OCI-LY7 (cell line): ENCODE results near the gene NRG4. TPM values are rescaled to one million over a fixed set of nuclear protein-coding genes. Genes with fewer than 3 reads are reported as not detected.

Source experiments
- BruUV-seq: library from RNA; stranded (reverse); fragments of 400-500 nt; replicated peaks from 2 replicates; lab custom pipeline; 2021; lab: Mats Ljungman, UMichigan
- CTCF ChIA-PET: fragments of 300-600 bp; sonication (Branson Sonifier 250); formaldehyde crosslinking; loops from one replicate; lab custom pipeline; 2022; ENCODE audit warnings: antibody characterized with exemption; ENCODE audit not compliant: unreplicated experiment; lab: Charles Lee
- POLR2A ChIA-PET: fragments of 300-600 bp; sonication (Branson Sonifier 250); formaldehyde crosslinking; loops from one replicate; lab custom pipeline; 2022; ENCODE audit warnings: antibody characterized with exemption; lab: Charles Lee
- DNase-seq: peaks from one replicate; pipeline ENCODE4 v3.0.0-alpha.2; 2015; ENCODE audit warnings: low spot score
- H2AFZ ChIP-seq: fragments of 200-600 bp; sonication (generic), shearing (Covaris generic); 2 replicates; pipeline ENCODE4 v1.6.1; 2014; ENCODE audit warnings: mild to moderate bottlenecking, antibody characterized with exemption, low read length, moderate library complexity
- H3K27ac ChIP-seq: fragments of 200-600 bp; sonication (generic); 2 replicates; pipeline ENCODE4 v1.5.1; 2014; ENCODE audit warnings: mixed run types, low read depth, mild to moderate bottlenecking, moderate library complexity, low read length, inconsistent platforms; ENCODE audit not compliant: poor library complexity, severe bottlenecking
- H3K36me3 ChIP-seq: fragments of 200-600 bp; sonication (generic); 2 replicates; pipeline ENCODE4 v1.6.1; 2014; ENCODE audit warnings: mild to moderate bottlenecking, antibody characterized with exemption, low read length, moderate library complexity, mixed read lengths; ENCODE audit not compliant: insufficient read depth
- H3K4me1 ChIP-seq: fragments of 200-600 bp; sonication (generic); 2 replicates; pipeline ENCODE4 v1.5.1; 2014; ENCODE audit warnings: mild to moderate bottlenecking, low read length; ENCODE audit not compliant: insufficient read depth, poor library complexity, severe bottlenecking
- H3K4me2 ChIP-seq: fragments of 200-600 bp; sonication (generic); 2 replicates; pipeline ENCODE4 v1.6.1; 2014; ENCODE audit warnings: mild to moderate bottlenecking, low read length
- H3K4me3 ChIP-seq: fragments of 200-600 bp; sonication (generic); 2 replicates; pipeline ENCODE4 v1.5.1; 2014; ENCODE audit warnings: mild to moderate bottlenecking, low read depth, low read length; ENCODE audit not compliant: poor library complexity, severe bottlenecking
- H3K79me2 ChIP-seq: fragments of 200-600 bp; sonication (generic); 2 replicates; pipeline ENCODE4 v1.6.1; 2016; ENCODE audit warnings: low read depth, mild to moderate bottlenecking, low read length, moderate library complexity, mixed read lengths; ENCODE audit not compliant: insufficient read depth
- H3K9me2 ChIP-seq: fragments of 200-600 bp; sonication (generic); 2 replicates; pipeline ENCODE4 v1.6.1; 2016; ENCODE audit warnings: mild to moderate bottlenecking, low read length, mixed read lengths; ENCODE audit not compliant: insufficient read depth
- H3K9me3 ChIP-seq: fragments of 200-600 bp; sonication (generic); 2 replicates; pipeline ENCODE4 v1.6.1; 2014; ENCODE audit warnings: mild to moderate bottlenecking, mixed run types, low read length, mixed read lengths
- H4K20me1 ChIP-seq: fragments of 200-600 bp; sonication (generic); 2 replicates; pipeline ENCODE4 v1.6.1; 2014; ENCODE audit warnings: mild to moderate bottlenecking, antibody characterized with exemption, low read length, moderate library complexity, mixed read lengths; ENCODE audit not compliant: insufficient read depth
- EZH2phosphoT487 ChIP-seq: fragments of 200-600 bp; sonication (generic); IDR thresholded peaks from 2 replicates; pipeline ENCODE4 v1.6.1; 2018; ENCODE audit warnings: low read depth, borderline replicate concordance, mild to moderate bottlenecking, mixed run types, antibody characterized with exemption, low read length, moderate library complexity, mixed read lengths
- intact Hi-C: fragments of 100-400 bp; cut with micrococcal nuclease; formaldehyde crosslinking; loops from one replicate; pipeline ENCODE4 v1.10.0; 2022; ENCODE audit not compliant: unreplicated experiment
- total RNA-seq, 2 experiments: library from RNA; depleted of rRNA in 1 of 2; stranded (reverse); fragments of >200 nt in 1 of 2; shearing (Covaris generic) in 1 of 2; gene quantifications; 2 replicates each; pipeline ENCODE4 v1.2.3, GENCODE V29; 2014 to 2022
- TF ChIP-seq, protein P1 (sequence below): fragments of 200-600 bp; sonication (generic); conservative IDR thresholded peaks from 2 replicates; pipeline ENCODE4 v1.5.1; 2014; ENCODE audit warnings: mild to moderate bottlenecking, antibody characterized with exemption, low read length, moderate library complexity, mixed read lengths

Gene NRG4
- total RNA-seq, 2 experiments from 2014 or later, result not detected

DNA sequence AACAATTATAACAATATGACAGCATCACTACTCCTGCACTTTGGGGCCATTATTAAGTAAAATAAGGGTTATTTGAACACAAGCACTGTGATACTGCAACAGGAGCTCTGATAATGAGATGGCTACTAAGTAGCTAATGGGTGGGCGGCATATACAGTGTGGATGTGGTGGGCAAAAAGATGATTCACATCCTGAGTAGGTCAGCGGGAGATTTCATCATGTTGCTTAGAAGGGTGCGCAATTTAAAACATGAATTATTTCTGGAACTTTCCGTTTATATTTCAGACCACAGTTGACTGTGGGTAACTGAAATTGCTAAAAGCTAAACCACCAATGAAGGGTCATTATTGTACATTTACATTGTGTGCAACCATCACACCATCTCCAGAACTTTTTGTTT, 66.3 kb downstream of the NRG4 start:
- Histone ChIP-seq H3K4me3 (no peak overlapping the region), H4K20me1 (peaks cover 4% of the 10 kb centered on the region; the same call in 1 of the 2 replicates), H3K9me3 (no peaks in the 10 kb centered on the region), H2AFZ (no peak overlapping the region), H3K27ac (no peak overlapping the region), H3K4me2 (no peak overlapping the region), H3K9me2 (no peaks in the 10 kb centered on the region), H3K4me1 (no peaks in the 10 kb centered on the region), H3K79me2 (no peaks in the 10 kb centered on the region), H3K36me3 (no peaks in the 10 kb centered on the region)
- no TSS peak for BruUV-seq
- no peak for DNase-seq
- ChIA-PET CTCF (no interaction called here), POLR2A (interaction anchor here (0.5 to 0.6 kb wide), 2 partner anchors 18 to 282 kb away, joined by 3 to 4 read pairs; no protein-coding TSS in a partner anchor)
- intact Hi-C loops, result no loop called here
- no peak for TF ChIP-seq EZH2phosphoT487
- TF ChIP-seq, protein P1, sequence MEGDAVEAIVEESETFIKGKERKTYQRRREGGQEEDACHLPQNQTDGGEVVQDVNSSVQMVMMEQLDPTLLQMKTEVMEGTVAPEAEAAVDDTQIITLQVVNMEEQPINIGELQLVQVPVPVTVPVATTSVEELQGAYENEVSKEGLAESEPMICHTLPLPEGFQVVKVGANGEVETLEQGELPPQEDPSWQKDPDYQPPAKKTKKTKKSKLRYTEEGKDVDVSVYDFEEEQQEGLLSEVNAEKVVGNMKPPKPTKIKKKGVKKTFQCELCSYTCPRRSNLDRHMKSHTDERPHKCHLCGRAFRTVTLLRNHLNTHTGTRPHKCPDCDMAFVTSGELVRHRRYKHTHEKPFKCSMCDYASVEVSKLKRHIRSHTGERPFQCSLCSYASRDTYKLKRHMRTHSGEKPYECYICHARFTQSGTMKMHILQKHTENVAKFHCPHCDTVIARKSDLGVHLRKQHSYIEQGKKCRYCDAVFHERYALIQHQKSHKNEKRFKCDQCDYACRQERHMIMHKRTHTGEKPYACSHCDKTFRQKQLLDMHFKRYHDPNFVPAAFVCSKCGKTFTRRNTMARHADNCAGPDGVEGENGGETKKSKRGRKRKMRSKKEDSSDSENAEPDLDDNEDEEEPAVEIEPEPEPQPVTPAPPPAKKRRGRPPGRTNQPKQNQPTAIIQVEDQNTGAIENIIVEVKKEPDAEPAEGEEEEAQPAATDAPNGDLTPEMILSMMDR, result no peak

DNA sequence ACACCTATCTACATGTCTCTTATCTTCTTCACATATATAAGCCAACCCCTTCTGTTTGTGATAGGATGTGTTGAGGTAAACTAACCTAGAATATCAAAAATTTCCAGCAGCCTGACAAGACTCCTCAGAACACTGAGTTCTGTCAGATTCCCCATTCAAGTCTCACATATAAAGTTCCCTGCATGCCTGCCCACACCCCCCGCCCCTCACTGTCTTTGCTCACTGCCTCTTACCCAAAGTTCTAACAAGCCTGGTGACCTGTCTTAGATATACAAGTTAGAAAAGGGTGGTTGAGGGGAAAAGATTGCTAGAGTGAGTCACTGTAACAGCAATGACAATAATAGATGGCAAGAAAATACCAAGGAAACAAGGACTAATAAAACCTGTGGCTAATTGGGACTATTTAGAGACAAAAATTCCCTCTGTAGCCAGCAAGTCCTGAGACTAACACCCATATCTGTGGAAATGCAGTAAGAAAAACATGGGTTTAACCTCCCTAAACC, 68.5 kb downstream of the NRG4 start:
- ChIA-PET POLR2A (no interaction called here), CTCF (no interaction called here)
- intact Hi-C loops, result no loop called here
- Histone ChIP-seq H2AFZ (no peak overlapping the region), H3K9me2 (no peaks in the 10 kb centered on the region), H3K4me2 (no peak overlapping the region), H3K4me3 (no peak overlapping the region), H3K36me3 (no peaks in the 10 kb centered on the region), H3K9me3 (no peaks in the 10 kb centered on the region), H3K4me1 (no peaks in the 10 kb centered on the region), H3K27ac (no peak overlapping the region), H4K20me1 (peaks cover 4% of the 10 kb centered on the region; the same call in 1 of the 2 replicates), H3K79me2 (no peaks in the 10 kb centered on the region)
- TF ChIP-seq, protein P1, result no peak
- no TSS peak for BruUV-seq
- DNase-seq, result no peak

DNA sequence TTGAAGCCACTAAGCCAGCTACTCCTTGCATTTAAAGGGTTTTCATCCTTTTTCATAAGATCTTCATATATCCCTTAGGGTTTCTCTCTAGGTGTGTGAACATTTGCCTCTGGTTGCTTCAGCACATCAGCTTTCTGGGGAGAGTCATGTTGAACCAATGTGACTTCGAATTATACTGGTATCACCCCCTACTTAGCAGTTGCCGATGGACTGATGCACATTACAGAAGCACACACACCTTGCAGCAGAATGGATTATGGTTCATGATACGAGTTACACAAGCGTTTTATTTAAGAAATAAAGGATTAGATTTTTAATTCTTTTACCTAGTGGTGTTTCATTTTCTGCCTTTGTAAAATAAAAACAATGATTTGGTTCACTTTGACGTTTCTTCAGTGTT, 69.0 kb downstream of the NRG4 start:
- no peak for TF ChIP-seq EZH2phosphoT487
- TF ChIP-seq, protein P1, result no peak
- H3K9me3 ChIP-seq, result no peaks in the 10 kb centered on the region
- H3K4me3 ChIP-seq, result no peak overlapping the region
- H2AFZ ChIP-seq, result no peak overlapping the region
- ChIA-PET POLR2A (no interaction called here), CTCF (no interaction called here)
- no peak for DNase-seq
- no peaks in the 10 kb centered on the region for H3K4me1 ChIP-seq
- H3K36me3 ChIP-seq, result 0 out of 2 replicates have a peak, but pooled peaks cover 4% of the 10 kb centered on the region
- H3K79me2 ChIP-seq, result no peaks in the 10 kb centered on the region
- intact Hi-C loops, result no loop called here
- no peak overlapping the region for H3K27ac ChIP-seq
- H4K20me1 ChIP-seq, result peaks cover 4% of the 10 kb centered on the region; the same call in 1 of the 2 replicates
- H3K9me2 ChIP-seq, result no peaks in the 10 kb centered on the region
- BruUV-seq, result no TSS peak
- no peak overlapping the region for H3K4me2 ChIP-seq
